ENCODE data around the gene ROCK2. TPM values are rescaled to one million over a fixed set of nuclear protein-coding genes. Genes with fewer than 3 reads are reported as not detected.
"Not testable (repeated sequence)": the region's sequence is repeated elsewhere in the genome, so short reads cannot be mapped to it uniquely, and the experiment has no call there.

Gene ROCK2
- polyA plus RNA-seq, 3 donors = 5.6 to 22.8 (median 17.3) TPM

DNA sequence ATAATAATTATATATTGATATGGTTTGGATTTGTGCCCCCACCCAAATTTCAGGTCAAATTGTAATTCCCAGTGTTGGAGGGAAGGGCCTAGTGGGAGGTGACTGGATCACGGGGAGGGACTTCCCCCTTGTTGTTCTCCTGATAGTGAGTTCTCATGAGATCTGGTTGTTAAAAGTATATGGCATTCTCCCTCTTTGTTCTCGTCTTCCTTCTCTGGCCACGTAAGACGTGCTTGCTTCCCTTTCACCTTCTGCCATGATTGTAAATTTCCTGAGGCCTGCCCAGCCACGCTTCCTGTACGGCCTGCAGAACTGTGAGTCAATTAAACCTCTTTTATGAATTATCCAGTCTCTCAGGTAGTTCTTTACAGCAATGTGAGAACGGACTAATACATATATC, 88.3 kb downstream of the ROCK2 start:
- H3K27ac ChIP-seq (ENCODE audit: low read depth, low read length) = no peak overlapping the region
- WGBS, 3 donors = 77 to 99% (median 82%) methylated on average over 7 of the region's 7 CpGs

DNA sequence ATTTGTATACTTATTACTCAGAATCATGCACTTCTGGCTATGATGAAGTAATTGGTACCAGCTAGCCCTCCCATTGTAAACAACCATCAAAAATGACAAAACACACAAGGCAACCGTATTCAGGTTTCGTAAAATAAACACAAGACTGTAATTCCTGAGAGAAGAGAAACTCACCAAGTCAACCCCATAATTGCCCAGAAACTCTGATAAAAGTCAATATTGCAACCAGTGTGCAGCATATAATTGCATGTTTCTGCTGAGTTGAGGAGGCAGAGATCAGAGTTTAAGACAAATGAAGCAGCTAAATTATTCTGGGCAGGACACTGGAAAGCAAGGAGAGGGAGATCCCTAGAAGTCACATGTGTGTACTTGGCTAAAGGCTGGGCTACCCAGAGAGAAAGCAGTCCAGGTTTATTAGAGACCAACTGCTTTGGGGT, 90.3 kb downstream of the ROCK2 start:
- WGBS, 3 donors = 52 to 88% (median 54%) methylated on average over 2 of the region's 2 CpGs
- H3K27ac ChIP-seq (ENCODE audit: low read depth, low read length) = no peak overlapping the region

GRCh38 chr2:11252458-11252857, 92.0 kb downstream of the ROCK2 start:
- not testable (repeated sequence) for H3K27ac ChIP-seq (ENCODE audit: low read depth, low read length)
- WGBS, 3 donors = 95 to 98% (median 96%) methylated on average over 4 of the region's 4 CpGs

DNA sequence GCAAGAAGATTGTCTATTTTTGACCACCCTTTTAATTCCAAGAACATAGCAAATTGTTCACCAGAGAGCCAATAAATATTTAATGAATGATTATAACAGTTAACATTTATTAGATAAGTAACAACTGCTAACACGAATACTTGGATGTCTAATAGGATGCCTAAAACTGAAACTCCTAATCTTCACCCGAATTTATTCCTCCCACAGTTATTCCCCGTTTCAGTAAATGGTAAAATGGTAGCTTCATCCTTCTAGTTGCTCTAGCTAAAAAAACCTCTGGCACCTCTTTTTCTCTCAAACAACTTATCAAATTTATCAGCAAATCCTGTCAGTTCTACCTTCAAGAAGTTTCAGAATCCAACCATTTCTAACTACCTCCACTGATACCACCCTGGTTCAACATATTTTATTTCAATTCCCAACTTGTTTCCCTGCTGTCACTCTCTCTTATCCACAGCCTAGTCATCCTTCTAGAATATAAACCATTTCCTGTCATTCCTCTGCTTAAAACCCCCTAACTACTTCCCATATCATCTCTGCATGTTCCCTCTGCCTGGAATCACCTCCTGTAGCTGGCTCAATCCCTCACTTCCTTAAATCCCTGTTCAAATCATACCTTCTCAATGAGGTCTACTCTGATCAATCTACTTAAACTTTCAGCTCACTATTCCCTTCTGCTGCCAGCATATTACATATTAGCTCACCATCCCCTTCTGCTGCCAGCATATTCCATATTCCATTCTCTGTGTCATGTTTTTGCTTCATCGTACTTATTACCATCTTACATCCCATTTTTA, 93.8 kb downstream of the ROCK2 start:
- 65 to 74% (median 65%) methylated on average over 4 of the region's 4 CpGs for WGBS, 3 donors
- no peak overlapping the region for H3K27ac ChIP-seq (ENCODE audit: low read depth, low read length)

GRCh38 chr2:11245322-11245721, 99.1 kb downstream of the ROCK2 start:
- H3K27ac ChIP-seq (ENCODE audit: low read depth, low read length) = no peak overlapping the region
- WGBS, 3 donors = 91 to 96% (median 91%) methylated on average over 1 of the region's 1 CpG

DNA sequence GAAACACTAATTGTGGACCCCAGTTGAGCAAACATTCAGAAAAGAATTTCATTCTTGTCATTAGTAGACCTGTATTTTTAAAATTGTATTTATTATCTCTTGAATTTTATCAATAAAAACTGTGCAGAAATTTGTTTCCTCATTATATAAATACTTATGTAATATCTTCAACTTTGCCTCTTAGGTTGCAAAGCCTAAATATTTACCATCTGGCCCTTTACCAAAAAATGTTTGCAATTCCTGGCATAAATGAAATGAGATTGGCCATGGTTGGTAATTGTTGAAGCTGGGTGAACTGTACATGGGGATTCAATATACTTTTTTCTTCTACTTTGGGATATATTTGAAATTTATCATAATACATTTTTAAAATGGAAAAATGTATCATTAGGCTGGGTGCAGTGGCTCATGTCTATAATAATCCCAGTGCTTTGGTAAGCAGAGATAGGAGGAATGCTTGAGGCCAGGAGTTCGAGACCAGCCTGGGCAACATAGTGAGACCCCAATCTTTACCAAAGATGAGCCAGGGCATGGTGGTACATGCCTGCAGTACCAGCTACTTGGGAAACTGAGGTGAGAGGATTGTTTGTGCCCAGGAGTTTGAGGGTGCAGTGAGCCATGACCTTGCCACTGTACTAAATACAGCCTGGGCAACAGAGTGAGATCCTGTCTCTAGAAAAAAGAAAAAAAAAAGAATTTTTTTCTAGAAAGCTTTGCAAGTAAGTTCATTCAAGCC, 100.2 kb downstream of the ROCK2 start:
- WGBS, 3 donors = 96 to 97% (median 96%) methylated on average over 1 of the region's 1 CpG
- no peak overlapping the region for H3K27ac ChIP-seq (ENCODE audit: low read depth, low read length)

GRCh38 chr2:11243512-11243911, 100.9 kb downstream of the ROCK2 start:
- H3K27ac ChIP-seq (ENCODE audit: low read depth, low read length) = no peak overlapping the region
- WGBS, 3 donors = 92 to 100% (median 96%) methylated on average over 1 of the region's 1 CpG

DNA sequence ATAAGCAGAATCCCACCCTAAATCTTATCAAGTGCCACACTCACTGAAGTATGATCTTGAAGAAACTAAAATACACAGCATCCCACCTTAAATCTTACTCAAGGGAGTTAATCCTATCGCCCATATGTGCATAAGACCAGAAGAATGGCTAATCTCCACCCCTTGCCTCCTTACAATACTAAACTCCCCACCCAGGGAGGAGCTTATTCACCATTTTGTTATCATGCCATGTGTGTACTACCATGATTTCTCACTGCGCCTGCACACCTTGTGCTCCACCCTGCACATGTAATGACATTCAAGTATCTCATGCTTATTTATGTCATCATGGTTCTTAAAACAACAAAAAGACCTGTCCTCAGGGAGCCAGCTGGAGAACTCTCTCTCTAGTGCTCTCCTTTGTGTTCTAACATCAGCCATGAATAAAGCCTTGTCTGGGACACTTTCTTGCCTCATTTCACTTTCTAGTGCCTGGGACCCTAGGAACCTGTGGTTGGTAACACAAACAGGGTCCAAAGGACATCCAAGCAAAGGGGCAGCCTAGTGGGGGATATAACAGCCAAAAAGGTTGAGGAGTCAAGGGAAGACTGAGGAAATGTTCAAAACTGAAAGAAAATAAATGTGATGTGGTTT, 101.8 kb downstream of the ROCK2 start:
- no peak overlapping the region for H3K27ac ChIP-seq (ENCODE audit: low read depth, low read length)
- 96 to 97% (median 97%) methylated on average over 2 of the region's 2 CpGs for WGBS, 3 donors

GRCh38 chr2:11241412-11242203, 102.8 kb downstream of the ROCK2 start:
- H3K27ac ChIP-seq (ENCODE audit: low read depth, low read length) = no peak overlapping the region

DNA sequence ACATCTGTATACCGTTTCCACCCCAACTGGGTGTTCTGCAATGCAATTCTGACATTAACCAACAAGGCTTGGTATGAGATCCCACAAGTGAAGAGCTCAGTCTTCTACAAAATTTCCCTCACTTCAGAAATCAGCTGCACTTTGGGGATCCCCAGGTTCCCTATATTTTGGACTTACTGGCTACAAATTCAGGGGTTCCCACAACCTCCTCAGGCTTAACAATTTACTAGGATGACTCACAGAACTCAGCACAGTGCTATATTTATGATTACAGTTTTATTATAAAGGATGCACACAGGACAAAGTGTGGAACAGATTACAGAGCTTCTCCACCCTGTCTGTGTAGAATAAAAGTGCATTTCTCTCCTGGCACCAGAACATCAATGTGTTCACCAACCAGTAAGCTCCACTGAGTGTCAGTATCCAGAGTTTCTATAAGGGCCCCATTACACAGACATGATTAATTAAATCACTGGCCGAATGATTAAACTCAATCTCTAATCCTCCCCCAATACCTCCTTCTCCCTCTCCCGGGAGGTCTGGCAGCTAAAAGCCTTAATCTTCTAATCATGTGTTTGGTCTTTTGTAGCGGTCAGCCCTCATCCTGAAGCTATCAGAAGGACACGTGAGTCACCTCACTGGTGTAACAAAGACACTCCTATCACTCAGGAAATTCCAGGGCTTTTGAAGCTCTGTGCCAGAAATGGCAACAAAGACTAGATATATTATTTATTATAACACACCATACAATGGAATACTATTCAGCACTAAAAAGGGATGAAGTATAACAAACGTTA, 104.6 kb downstream of the ROCK2 start:
- WGBS, 3 donors = 70 to 81% (median 79%) methylated on average over 6 of the region's 6 CpGs
- H3K27ac ChIP-seq (ENCODE audit: low read depth, low read length) = no peak overlapping the region

More at GRCh38 chr2:11241412-11242203, 102.8 kb downstream of the ROCK2 start:
- WGBS, 3 donors = 96 to 98% (median 97%) methylated on average over 3 of the region's 3 CpGs

DNA sequence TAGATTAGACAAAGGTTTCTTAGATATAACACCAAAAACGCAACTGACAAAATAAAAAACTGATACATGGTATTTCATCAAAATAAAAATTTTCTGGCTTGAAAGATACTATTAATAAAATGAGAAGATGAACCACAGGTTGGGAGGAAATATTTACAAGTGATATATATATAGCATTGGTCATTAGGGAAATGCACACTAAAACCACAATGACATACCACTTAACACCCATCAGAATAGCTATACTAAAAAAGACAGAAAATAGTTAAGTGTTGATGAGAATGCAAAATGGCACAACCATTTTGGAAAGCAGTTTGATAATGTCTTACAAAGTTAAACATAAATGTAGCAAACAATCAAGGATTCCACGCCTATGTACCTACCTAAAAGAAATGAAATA, 105.3 kb downstream of the ROCK2 start:
- H3K27ac ChIP-seq (ENCODE audit: low read depth, low read length) = no peak overlapping the region
- 93 to 100% (median 95%) methylated on average over 2 of the region's 2 CpGs for whole genome bisulfite sequencing, 3 donors

- 65 to 85% (median 75%) methylated on average over 2 of the region's 2 CpGs for WGBS, 3 donors
- no peak overlapping the region for H3K27ac ChIP-seq (ENCODE audit: low read depth, low read length)
Observed at GRCh38 chr2:11237122-11237521, 107.3 kb downstream of the ROCK2 start.

GRCh38 chr2:11236335-11236734, 108.1 kb downstream of the ROCK2 start:
- H3K27ac ChIP-seq (ENCODE audit: low read depth, low read length) = no peak overlapping the region
- 69 to 85% (median 84%) methylated on average over 3 of the region's 3 CpGs for WGBS, 3 donors

- WGBS, 3 donors = 30 to 57% (median 52%) methylated on average over 2 of the region's 2 CpGs
- H3K27ac ChIP-seq (ENCODE audit: low read depth, low read length) = no peak overlapping the region
Observed at GRCh38 chr2:11235583-11235982, 108.9 kb downstream of the ROCK2 start.

DNA sequence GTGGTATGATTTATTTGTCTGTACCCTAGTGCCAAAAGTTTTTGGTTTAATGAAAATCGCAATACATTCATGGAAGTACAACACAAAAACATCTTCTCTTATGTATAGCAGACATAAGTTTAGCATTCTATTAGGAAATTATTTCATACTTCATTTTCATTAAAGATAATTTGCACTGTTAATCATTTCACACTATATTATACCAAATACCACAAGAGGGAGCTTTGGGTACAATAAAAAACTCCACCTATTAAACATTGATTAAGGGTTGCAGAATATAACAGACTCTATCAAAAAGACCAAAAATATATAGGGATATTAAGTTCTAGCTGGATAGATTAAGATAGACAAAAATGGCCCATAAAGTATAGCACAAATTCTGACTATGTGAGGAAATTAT, 110.1 kb downstream of the ROCK2 start:
- WGBS, 3 donors = 50 to 56% (median 51%) methylated on average over 1 of the region's 1 CpG
- H3K27ac ChIP-seq (ENCODE audit: low read depth, low read length) = no peak overlapping the region

GRCh38 chr2:11231193-11231592, 113.2 kb downstream of the ROCK2 start:
- 90 to 98% (median 93%) methylated on average over 11 of the region's 11 CpGs for WGBS, 3 donors
- H3K27ac ChIP-seq (ENCODE audit: low read depth, low read length) = not testable (repeated sequence)

- WGBS, 3 donors = 63 to 78% (median 70%) methylated on average over 1 of the region's 1 CpG
- no peak overlapping the region for H3K27ac ChIP-seq (ENCODE audit: low read depth, low read length)
Observed at GRCh38 chr2:11228692-11229091, 115.7 kb downstream of the ROCK2 start.

DNA sequence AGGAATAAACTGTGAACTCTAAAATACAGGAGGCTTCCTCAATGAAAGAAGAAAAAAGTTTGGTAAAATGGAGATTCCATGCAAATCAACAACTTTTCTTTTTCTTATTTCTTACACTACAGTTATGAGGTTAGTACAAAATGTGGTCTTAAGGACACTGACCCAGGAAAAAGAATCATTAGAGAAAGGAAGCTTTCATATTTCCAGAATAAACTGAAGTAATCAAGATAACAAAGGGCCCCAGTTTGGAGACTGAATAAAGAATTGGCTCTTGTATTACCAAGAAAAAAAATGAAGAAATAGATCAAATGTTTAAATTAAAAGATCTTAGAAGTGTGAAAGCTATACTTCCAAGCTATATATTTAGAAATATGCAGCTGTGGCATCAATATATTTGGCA, 116.8 kb downstream of the ROCK2 start:
- no peak overlapping the region for H3K27ac ChIP-seq (ENCODE audit: low read depth, low read length)
